ENCODE measurements around the gene MUC2. TPM values are rescaled to one million over a fixed set of nuclear protein-coding genes. Genes with fewer than 3 reads are reported as not detected.

MUC2 gene
- total and polyA plus RNA-seq, 2 experiments from 2014 or later = not detected

GRCh38 chr11:1053121-1053901, 21.4 kb upstream of the MUC2 start:
- Mint-ChIP-seq H3K36me3 (ENCODE audit: low read depth) (no peaks in the 10 kb centered on the region), H3K9me3 (no peaks in the 10 kb centered on the region), H3K4me3 (no peak overlapping the region), H3K27ac (no peak overlapping the region), H3K27me3 (ENCODE audit: insufficient read depth, low read depth, poor library complexity) (peaks cover 5% of the 10 kb centered on the region), H3K4me1 (no peaks in the 10 kb centered on the region; the same call in 2 of the 3 replicates)
- no peak overlapping the region for H3K4me3 ChIP-seq
- TF ChIP-seq ZNF114 (CRISPR knock-in tag; IDR thresholded peaks at IDR 0.05) (no peak), REST (IDR thresholded peaks at IDR 0.05; ENCODE audit: unreplicated experiment) (no peak), EZH2 (IDR thresholded peaks at IDR 0.05; ENCODE audit: low read depth, unreplicated experiment) (no peak), CREB1 (CRISPR knock-in tag; IDR thresholded peaks at IDR 0.05; ENCODE audit: low read depth) (no peak), POLR2AphosphoS5 (IDR thresholded peaks at IDR 0.05; ENCODE audit: low read depth) (no peak), ZNF331 (CRISPR knock-in tag; IDR thresholded peaks at IDR 0.05; ENCODE audit: low read depth) (no peak), ETS1 (IDR thresholded peaks at IDR 0.05) (no peak), EZH2phosphoT487 (IDR thresholded peaks at IDR 0.05; ENCODE audit: unreplicated experiment) (no peak), ZNF462 (CRISPR knock-in tag; IDR thresholded peaks at IDR 0.05) (no peak), NANOG (IDR thresholded peaks at IDR 0.05; ENCODE audit: borderline replicate concordance) (no peak), CTCF (conservative IDR thresholded peaks at IDR 0.05; ENCODE audit: low read depth in 2 of 2) (no peak), STAT1 (IDR thresholded peaks at IDR 0.05; ENCODE audit: unreplicated experiment) (no peak), JUNB (IDR thresholded peaks at IDR 0.05; ENCODE audit: unreplicated experiment) (no peak)
- H3K79me2 ChIP-seq (replicated peaks; ENCODE audit: insufficient read depth) = no peaks in the 10 kb centered on the region
- no peak for ATAC-seq
- H3K27me3 ChIP-seq (ENCODE audit: insufficient read depth) = no peaks in the 10 kb centered on the region
- no peaks in the 10 kb centered on the region for H3F3A ChIP-seq (replicated peaks; ENCODE audit: low read depth)
- no peaks in the 10 kb centered on the region for H4K20me1 ChIP-seq (replicated peaks; ENCODE audit: insufficient read depth)
- H2AFZ ChIP-seq = no peak overlapping the region
- no peaks in the 10 kb centered on the region for H3K4me1 ChIP-seq (ENCODE audit: insufficient read depth)
- no peak overlapping the region for H3K4me2 ChIP-seq
- H3K9me2 ChIP-seq (ENCODE audit: insufficient read depth) = no peaks in the 10 kb centered on the region
- DNase-seq (ENCODE audit: low spot score) = no peak
- H3K36me3 ChIP-seq (ENCODE audit: insufficient read depth) = no peaks in the 10 kb centered on the region
- H3K27ac ChIP-seq (ENCODE audit: low read depth) = no peak overlapping the region
